K562 (cell line): ENCODE results near the gene ASF1B. TPM values are rescaled to one million over a fixed set of nuclear protein-coding genes. Genes with fewer than 3 reads are reported as not detected.
A peak's percentile ranks its signal among the peaks of the same experiment; 100 is the strongest.

Source experiments
- ARID4B ChIP-seq: sonication (generic); formaldehyde crosslinking; IDR thresholded peaks from 2 replicates; pipeline ENCODE4 v1.8.0; 2022; ENCODE audit warnings: mild to moderate bottlenecking, missing genetic modification reagents
- CTCFL ChIP-seq: IDR thresholded peaks from 2 replicates; pipeline ENCODE4 v1.6.1; 2011; ENCODE audit warnings: borderline replicate concordance, low read depth, mild to moderate bottlenecking, moderate library complexity, low read length; ENCODE audit not compliant: insufficient read depth, poor library complexity, severe bottlenecking
- MYC ChIP-seq, 2 experiments: fragments of 250-450 bp in 1 of 2; sonication (Bioruptor Pico) in 1 of 2; IDR thresholded peaks; 2 replicates each; pipeline versions ENCODE4 v1.5.1 to v1.6.1; 2012 to 2021; ENCODE audit warnings: low read depth in 2 of 2, borderline replicate concordance in 1 of 2, improper control_type of control experiment in 1 of 2, low read length in 1 of 2, mild to moderate bottlenecking in 1 of 2, moderate library complexity in 1 of 2
- POLR2G ChIP-seq: fragments of 200-400 bp; formaldehyde crosslinking; IDR thresholded peaks from 2 replicates; pipeline ENCODE4 v1.6.1; 2017; ENCODE audit warnings: low read depth, mild to moderate bottlenecking, antibody characterized with exemption, low read length, moderate library complexity
- RBFOX2 ChIP-seq: fragments of 200-400 bp; formaldehyde crosslinking; IDR thresholded peaks from 2 replicates; pipeline ENCODE4 v1.6.1; 2017; ENCODE audit warnings: low read depth, mild to moderate bottlenecking, low read length, moderate library complexity
- SETDB1 ChIP-seq: IDR thresholded peaks from one replicate; pipeline ENCODE4 v1.6.1; 2012; ENCODE audit warnings: low read length, control low read depth, inconsistent platforms
- SMAD4 ChIP-seq: fragments of 250-450 bp; sonication (Bioruptor Pico); conservative IDR thresholded peaks from 2 replicates; pipeline ENCODE4 v1.8.0; 2021; ENCODE audit warnings: inconsistent platforms, mild to moderate bottlenecking, moderate library complexity
- ZBTB17 ChIP-seq: fragments of 450-650 bp; formaldehyde crosslinking; IDR thresholded peaks from 2 replicates; pipeline ENCODE4 v1.4.0; 2020; ENCODE audit warnings: mild to moderate bottlenecking
- ZNF197 ChIP-seq: fragments of 200-800 bp; sonication (Bioruptor generic); IDR thresholded peaks from 2 replicates; pipeline ENCODE4 v1.6.1; 2016; ENCODE audit warnings: low read depth, missing genetic modification characterization, missing compliant biosample characterization
- polyA plus RNA-seq, 8 experiments: library from polyadenylated mRNA; depleted of rRNA in 4 of 8; stranded (reverse) in 5 of 8; unstranded in 3 of 8; fragments of >200 nt; fragmentation: Nextera tagmentation in 2 of 8; fragmentation: Illumina TruSeq in 1 of 8; extraction: Ambion mirVana in 2 of 8; extraction: Trizol in 1 of 8; gene quantifications; 2 replicates each; pipeline versions ENCODE4 v1.2.1 to v1.2.3, GENCODE V29; 2011 to 2014; ENCODE audit warnings: inconsistent platforms in 1 of 8, missing spikeins in 1 of 8
- total RNA-seq, 7 experiments: library from RNA; depleted of rRNA in 6 of 7; stranded (reverse); fragments of >200 nt in 6 of 7; fragmentation: Illumina TruSeq in 2 of 7; extraction: Trizol in 2 of 7; gene quantifications; 2 replicates each; pipeline versions ENCODE4 v1.2.1 to v1.2.3, GENCODE V29; 2011 to 2021; ENCODE audit warnings: low replicate concordance in 1 of 7

Gene ASF1B
- total and polyA plus RNA-seq, 9 of the 15 experiments (the other 6 are each of a cell fraction or from before 2014, with no cell fraction given): 6.0 to 69.4 (median 53.3) TPM

- TF ChIP-seq CTCFL (peak; percentile 55), ZBTB17 (CRISPR knock-in tag) (no peak), ZNF197 (CRISPR knock-in tag) (peak; percentile 37; the same call in 1 of the 2 replicates), MYC (IDR thresholded peaks at IDR 0.05; ENCODE audit: low read depth, low read length) (0 out of 2 replicates have a peak, but pooled peaks have one; percentile 9), MYC (CRISPR knock-in tag; IDR thresholded peaks at IDR 0.05; ENCODE audit: borderline replicate concordance, low read depth) (no peak), SMAD4 (CRISPR knock-in tag) (peak; percentile 89), ARID4B (CRISPR knock-in tag) (no peak), POLR2G (peak; percentile 68), SETDB1 (no peak), RBFOX2 (peak; percentile 63)
Observed at GRCh38 chr19:14089662-14090508, 46.5 kb downstream of the ASF1B start (continued).
